ENCODE measurements around the gene APRT.

APRT gene, protein sequence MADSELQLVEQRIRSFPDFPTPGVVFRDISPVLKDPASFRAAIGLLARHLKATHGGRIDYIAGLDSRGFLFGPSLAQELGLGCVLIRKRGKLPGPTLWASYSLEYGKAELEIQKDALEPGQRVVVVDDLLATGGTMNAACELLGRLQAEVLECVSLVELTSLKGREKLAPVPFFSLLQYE

DNA sequence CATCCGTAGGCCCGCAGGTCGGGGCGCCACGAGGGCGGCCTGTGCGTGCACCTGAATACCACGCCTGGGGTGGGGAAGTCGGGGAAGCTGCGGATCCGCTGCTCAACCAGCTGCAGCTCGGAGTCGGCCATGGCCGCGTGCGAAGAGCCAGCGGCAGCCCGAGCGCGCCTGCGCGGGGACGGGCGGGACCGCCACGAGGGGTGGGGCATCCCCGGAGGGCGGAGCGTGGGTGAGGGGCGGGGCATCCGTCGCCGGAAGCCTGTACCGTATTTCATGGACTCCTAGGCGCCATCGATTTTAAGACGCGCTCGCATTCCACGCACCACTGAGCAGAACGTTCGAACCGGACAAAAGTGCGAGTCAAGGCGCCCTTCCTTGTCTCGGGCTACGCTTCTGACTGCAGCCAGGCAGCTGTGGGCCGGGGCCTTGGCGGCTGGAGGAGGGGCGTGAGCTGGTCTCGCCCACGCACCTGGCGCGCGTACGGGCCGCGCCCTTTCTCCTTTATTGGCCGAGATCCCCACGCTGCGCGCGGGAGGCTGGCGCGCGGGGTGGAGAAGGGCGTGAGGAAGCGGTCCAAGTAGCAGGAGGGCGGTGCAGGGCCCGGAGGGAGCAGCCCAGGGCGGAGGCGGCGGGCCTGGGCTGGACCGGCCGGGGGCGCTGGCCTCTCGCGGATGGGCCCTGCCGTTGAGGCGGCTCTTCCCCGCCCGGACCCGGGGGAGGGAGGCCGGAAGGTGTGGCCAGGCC, at the start of gene APRT:
APRT (minus strand) TSS at position 160 of the 744 bp plus-strand sequence; CDS start at position 131, 29 bp downstream.
- peak; percentile 91 for DNase-seq (ENCODE audit: low spot score)

DNA sequence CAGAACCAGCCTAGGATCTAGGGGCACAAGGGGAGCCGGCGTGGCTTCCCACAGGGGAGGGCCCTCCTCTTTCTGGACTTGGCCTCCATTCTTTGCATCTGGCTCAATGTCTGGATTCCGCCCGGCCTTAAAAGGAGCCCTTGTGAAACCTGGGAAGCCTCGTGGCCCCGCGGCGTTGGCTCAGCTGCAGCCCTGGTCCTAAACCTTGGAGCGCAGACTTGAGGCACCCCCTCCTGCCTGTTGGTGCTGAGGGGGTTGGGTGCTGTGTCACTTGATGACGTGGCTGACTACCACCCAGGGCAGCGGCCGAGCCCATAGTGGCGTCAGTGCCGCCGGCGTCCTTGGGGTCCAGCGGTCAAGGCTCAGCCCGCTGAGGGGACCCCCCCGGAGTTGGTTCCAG, 49.6 kb upstream of the APRT start:
- no peak for DNase-seq (ENCODE audit: low spot score)

DNA sequence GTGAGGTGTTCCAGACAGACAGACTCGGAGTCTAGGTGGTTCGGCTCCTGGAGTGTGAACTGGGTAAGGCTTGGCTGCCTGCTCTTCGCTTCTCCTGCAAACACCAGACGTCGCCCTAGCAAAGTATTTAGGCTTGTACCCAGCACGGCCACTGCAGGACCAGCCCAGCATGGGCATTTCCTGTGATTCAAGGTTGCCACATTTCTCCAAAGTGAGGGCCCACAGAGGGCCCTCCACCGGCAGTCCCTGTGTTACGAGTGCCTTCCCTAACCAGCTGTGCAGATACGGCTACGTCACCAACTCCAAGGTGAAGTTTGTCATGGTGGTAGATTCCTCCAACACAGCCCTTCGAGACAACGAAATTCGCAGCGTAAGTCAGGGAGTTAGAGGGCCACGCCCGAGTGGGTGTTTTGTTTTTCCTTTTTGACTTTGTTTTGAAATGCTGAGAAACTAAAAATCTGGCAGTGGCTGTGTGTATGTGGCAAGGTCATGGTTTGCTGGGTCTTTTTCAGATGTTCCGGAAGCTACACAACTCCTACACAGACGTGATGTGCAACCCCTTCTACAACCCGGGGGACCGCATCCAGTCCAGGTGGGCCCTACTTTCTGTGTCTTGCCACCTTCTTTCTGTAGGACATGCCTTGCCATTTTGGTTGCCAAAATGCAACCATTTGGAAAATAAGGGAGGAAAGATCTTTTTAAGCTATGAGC, 47.8 kb upstream of the APRT start:
- DNase-seq (ENCODE audit: low spot score), result no peak

DNA sequence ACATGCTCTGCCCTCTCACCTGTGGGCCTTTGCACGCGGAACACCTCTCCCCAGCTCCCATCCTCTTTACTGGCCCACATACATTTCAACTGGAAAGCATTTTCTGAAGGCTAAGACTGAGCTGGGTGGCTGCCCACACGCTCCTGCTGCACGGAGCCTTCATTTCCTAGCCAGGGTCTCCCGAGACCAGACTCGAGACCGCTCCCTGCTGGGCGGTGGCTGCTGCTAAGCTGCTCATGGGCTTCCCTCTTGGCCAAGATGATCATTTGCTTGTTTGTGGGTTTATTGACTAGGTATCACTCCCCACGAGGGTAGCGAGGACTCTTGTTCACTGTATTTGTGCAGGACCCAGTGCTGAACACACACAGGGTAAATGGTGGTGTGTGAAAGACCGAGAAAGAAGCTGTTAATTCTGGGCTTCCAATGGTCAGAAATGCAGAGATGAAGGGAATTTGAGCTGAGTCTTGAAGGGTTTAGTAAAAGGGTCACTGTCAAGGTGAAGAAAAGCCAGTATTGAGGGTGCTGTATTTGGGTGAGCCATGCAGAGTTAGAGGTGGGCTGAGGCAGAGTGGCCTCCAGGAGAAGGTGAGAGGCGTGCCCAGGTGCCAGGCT, 46.1 kb upstream of the APRT start:
- peak; percentile 91 for DNase-seq (ENCODE audit: low spot score)

DNA sequence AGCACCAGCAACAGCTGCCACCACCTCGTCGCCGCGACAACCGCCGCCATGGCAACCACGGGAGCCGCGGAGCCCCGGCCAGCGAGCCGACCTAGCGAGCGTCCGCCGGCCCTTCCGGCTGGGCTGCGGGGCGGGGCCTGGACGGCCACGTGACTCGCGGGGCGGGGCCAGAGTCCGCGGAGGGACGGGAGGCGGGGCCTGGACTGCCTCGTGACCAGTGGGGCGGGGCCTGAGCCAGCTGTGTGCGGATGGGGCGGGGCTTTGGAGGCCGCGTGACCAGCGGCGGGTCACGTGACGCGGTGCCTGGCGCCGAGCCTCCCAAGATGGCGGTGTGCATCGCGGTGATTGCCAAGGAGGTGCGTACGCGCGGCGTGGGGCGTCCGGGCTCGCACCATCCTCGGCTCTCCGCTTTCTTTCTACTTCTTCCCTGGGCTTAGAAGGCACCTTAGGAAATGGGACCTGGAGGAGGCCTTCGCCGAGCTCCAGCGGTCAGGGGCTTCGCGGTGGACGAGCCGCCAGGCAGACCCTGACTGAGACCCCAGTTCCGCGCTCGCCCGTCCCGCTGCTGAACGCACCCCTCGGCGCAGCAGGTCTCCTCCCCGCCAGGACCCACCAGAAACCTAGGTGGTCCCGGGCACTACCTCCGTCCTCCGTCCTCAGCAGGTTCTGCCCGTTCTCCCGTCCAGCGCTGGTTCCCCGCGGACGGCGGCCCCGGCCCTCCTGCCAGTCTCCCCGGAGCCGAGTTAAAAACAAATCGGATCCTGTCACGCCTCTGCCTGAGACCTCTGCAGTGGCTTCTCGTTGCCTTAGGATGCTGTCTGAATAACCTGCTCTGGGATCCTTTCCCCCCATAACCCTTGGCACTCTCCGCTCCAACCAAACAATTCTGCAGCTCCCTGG, 45.4 kb upstream of the APRT start, which contains the start of the genes GALNS and TRAPPC2L:
GALNS (minus strand) TSS at position 120 of the 900 bp plus-strand sequence; CDS start at position 50, 70 bp downstream.
TRAPPC2L (plus strand) TSS at position 300 of the 900 bp plus-strand sequence; CDS start at position 324, 24 bp downstream.
- peak; percentile 95 for DNase-seq (ENCODE audit: low spot score)

DNA sequence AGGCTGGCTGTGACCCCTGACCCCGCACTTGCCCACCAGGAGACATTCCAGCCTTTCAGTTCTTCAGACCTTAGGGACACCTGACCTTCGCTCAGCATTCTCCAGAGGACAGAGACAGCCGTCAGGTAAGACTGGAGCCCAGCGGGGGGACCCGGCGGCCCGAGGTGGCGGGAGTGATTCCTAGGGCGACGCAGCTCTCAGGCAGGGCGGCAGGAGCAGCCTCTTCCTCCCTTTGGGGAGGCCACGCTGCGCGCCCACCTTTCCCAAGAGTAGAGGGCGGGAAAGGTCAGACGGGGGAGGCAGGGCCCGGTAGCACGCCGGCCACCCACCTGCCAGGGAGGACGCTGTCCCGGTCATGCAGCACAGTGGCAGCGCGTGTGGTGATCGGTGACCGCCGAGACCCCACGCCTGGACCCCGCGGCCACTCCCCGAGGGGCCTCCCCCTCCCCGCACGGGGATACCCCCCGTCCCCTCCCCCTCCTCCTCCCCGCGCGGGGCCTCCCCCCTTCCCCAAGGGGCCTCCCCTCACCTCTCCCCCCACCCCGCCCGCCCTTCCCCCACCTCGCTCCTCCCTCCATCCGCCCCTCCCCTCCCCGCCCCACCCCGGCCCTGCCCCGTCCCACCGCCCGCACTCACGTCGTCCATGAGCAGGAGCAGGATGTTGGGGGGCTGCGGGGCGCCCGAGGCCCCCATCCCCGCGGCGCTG, 44.5 kb upstream of the APRT start:
- DNase-seq (ENCODE audit: low spot score), result no peak

DNA sequence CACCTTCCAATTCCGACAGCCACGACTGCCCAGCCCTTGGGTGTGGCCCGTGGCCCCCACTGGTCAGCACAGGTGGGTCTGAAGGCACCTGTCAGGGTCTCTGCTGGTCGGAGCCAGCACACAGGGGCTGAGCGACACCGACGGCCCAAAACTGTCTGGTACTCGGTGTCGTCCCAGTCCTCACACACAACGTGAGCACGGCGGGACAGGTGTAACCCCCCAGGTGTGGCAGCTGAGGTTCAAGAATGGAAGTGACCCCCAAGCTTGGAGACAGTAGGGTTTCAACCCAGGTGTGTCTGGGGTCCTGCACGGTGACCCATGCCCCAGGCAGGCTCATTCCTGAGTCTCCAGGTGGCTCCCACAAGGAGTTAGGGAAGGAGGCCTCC, 44.0 kb upstream of the APRT start:
- no peak for DNase-seq (ENCODE audit: low spot score)

DNA sequence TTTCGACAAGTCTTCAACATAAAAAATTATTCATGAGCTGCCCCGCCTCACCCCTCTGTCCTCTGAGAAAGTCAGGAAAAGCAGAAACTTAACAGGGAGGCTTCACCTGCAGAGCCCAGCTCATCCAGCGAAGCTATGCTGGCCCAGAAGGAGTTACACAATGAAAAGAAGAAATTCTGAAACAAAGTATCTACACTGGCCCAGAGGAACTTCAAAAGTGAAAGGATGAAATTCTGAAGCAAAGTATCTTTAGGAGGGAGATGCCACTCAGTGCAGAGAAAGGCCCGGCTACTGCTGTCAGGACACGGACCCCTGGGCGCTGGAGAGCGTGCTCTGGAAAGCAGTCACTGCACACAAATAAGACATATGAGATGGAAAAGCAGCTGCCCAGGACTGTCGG, 43.4 kb upstream of the APRT start:
- DNase-seq (ENCODE audit: low spot score), result no peak

DNA sequence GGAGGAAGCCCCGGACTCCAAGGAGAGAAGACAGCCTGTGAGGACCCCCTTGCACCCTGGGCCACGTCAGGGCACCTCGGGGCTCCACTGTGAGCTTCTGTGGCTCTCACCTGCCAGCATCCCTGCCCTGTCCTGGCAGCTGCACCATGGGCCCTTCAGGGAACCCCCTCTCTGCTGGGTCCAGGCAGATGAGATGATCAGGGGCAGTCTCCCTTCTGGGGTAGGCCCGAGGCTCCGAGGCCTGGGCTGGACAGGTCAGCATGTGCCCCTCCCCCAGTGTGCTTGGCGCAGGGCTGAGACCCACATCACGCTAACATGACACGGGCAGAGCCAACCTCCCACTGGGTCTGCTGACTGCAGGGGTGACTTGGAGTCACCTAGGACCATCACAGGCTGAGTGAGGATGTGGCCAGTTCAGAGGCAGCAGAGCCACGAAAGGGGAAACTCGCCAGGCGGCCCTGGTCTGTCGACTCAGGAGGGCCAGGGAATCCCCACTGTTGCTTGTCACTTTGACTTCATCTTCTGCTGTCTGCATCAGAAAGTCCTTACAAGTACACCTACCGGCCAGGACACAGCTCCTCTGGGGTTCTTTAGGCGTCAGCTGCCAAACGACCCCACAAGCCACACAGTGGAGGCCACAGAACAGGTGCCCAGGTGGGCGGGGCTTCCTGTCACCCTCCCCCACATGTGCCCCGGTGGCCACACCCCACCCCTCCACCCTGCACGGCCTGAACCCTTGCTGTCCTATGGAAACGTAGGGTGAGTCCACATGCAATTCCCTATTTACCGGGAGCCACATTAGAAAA, 42.8 kb upstream of the APRT start:
- peak; percentile 60 for DNase-seq (ENCODE audit: low spot score)

DNA sequence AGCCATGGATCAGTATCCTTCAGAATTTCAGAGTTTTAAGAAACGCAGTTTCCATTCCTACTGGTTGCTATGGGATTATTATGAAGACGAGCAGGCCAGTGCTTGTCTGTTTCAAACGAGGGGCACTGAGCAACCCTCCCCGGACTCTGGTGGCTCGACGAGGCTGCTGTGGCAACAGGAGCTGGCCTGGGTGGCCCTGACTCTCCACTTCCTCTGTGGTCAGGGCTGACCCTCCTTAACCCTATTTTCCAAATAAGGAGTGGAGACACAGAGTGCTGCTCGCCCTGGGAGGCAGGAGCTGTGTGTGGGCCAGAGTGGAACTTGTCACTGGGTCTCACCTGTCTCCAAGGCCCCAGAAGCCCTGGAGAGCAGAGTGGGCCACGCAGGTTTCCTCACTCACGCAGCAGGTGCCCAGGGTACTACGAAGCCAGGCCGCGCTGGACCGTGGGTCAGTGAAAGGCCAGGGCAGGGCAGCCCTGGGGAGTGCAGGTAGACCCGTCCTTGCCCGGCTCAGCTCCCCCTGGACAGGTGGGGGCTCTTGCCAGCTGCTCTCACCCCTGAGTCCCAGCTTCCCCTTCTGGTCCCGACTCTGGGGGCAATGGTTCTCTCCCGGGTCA, 41.7 kb upstream of the APRT start:
- DNase-seq (ENCODE audit: low spot score), result no peak

DNA sequence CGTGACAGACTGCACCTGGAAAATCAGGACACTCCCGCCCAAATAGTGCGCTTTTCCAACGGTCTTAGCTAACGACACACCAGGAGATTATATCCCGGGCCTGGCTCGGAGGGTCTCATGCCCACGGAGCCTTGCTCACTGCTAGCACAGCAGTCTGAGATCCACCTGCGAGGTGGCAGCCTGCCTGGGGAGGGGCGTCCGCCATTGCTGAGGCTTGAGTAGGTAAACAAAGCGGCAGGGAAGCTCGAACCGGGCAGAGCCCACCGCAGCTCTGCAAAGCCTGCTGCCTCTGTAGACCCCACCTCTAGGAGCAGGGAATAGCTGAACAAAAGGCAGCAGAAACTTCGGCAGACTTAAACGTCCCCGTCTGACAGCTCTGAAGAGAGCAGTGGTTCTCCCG, 39.9 kb upstream of the APRT start:
- DNase-seq (ENCODE audit: low spot score), result no peak

DNA sequence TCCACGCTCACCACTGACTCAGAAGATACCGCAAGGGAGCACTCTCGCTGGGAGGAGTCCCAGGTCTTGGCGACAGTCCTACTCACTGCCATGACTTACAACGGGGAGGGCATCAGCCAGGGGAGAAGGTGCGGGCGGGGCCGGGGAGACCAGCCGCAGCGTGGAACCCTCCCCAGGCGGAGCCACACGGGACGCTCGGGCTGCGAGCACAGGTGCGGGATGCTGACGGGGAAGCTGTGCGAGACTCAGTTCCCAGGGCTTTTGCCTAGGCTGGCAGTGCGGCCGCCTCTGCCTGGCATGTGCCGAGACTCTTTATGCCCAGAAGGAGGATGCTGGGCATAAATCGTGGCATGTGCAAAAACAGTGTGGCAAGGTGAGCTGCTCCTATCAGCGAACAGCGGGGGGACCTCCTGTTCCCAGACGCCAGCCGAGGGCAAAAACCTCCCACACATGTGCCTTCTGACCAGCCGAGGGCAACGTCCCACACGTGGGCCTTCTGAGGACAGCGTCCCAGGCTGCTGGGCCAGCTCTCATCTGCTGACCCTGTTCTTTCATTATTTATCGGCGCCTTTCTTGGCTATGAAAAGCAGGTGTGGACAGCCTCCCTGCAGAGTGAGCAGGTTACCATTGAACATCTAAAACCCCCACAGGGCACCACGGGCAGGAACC, 38.9 kb upstream of the APRT start:
- no peak for DNase-seq (ENCODE audit: low spot score)

DNA sequence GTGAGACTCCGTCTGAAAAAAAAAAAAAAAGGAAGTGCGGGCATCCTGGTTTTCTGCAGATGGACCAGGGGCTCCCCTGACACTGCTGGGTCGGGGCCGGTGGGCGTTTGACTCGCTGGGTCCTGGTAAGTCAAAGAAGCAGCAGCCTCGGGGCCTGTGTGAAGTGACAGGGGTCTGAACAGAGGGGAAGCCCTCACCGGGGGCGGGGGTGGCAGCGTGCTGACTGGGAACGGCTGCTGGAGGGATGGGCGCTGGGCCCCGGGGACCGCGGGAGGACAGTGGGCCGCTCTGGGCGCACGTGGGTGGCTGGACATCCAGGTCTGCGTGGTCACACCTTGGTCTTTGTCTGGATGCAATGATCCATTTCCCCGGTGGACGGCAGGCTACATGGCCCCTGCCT, 36.8 kb upstream of the APRT start:
- DNase-seq (ENCODE audit: low spot score), result no peak

DNA sequence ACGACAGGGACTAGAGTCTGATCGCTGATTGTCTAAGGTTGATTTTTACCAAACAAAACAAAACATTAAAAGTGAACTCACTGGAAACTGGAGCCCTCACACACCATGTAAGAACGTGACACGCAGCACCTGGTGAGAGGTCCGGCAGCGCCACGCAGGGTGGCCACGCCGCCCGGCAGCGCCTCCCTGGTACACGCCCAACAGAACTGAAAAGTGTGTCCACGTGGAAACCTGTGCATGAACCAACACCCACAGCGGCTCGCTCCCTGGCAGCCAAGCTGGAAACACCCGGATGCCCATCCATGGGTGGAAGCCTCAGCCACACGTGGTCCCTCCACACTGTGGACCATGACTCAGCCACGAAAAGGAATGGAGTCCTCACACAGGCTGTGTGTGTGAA, 35.9 kb upstream of the APRT start:
- DNase-seq (ENCODE audit: low spot score), result no peak

DNA sequence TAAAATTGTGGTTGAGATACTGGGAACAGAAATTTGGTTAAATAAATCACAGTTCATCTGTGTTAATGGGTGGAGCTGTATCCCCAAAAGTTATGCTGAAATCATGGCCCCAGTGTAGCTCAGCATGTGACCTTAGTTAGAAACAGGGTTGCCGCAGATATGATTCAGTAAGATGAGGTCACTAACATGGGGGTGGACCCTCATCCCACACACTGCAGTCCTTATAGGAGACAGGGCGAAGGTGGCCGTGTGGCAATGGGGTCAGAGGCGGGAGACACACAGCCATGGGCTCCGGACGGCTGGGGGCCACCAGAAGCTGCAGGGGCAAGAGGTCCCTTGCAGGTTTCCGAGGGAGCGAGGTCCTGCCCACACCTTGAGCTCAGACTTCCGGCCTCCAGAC, 34.4 kb upstream of the APRT start:
- DNase-seq (ENCODE audit: low spot score), result no peak

DNA sequence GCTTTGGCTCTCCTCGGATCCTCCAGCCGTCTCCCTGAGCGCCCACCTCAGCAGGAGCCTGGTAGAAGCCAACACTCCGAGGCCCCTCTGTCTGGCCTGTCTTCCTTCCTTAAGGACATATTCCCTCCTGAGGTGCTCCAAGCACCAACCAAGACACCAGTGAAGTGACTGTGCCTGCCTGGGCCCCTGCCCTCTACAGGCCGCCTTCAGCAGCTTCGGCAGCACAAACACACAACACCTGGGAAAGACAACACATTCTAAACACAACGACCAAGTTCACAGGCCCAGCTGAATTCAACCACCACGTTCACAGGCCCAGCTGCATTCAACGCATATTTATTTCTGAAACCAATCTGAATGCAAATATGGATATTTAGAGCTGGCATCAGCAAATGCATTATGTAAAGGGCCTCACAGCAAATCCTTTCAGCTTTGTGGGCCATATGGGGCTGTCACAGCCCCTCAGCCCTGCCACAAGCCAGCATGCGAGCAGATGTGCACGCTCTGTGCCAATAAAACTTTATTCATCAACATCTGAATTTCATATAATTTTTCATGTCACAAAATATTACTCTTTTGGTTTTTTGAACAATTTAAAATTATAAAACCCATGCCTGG, 32.8 kb upstream of the APRT start:
- DNase-seq (ENCODE audit: low spot score), result peak; percentile 91

DNA sequence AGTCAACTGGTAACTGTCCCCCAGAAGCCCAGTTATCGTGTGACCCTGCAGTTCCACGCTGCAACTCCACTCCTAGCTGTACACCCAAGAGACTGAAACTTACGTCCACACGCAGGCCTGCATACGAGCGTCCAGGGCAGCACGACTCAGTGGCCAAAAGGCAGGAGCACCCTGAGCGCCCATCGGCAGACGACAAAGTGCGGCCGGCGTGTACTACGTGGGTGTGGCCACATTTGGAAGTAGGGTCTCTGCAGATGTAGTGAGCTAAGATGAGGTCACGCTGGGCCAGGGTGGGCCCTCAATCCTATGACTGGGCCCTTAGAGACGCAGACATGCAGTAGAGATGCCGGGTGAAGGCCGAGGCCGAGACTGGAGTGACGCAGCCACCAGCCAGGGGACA, 31.5 kb upstream of the APRT start:
- no peak for DNase-seq (ENCODE audit: low spot score)

DNA sequence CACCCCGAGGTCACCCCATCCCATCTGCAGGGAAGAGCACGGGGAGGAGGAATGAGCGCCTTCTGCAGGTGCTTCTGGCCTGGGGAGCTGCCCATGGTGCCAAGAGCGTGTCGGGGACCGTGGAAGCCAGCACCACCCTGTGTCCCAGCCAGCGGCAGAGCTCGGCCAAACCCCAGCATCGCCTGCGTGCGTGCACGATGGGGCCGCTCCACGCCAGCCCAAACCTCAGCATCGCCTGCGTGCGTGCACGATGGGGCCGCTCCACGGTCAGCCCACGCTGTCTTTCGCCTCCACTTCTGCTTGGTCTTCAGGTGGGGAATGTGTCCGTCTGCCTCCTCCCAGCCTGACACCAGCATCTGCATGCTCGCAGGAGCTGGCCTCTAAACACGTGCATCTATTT, 31.1 kb upstream of the APRT start:
- DNase-seq (ENCODE audit: low spot score), result no peak

DNA sequence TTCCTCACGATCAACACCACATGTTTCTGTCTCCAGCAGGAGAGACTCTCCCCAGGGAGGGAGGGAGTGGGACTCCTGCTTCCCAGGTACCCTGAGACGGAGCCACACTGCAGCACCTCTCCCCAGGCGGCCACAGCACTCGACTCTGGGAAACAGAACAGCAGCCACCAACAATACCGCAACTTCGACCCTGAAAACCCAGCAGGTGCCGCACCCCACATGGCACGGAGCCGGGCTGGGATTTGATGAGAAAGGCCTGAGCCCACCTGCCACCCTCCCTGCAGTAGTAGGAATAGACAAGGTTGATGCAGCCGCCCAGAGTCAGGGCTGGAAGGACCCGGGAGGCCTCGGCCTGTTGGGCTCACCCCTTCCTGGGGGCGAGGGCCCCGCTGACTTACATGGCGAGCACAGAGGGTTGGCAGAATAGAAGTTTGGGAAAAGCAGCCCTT, 30.6 kb upstream of the APRT start:
- no peak for DNase-seq (ENCODE audit: low spot score)
